Measurements from ENCODE around the gene GATAD1.

The GATAD1 gene

GRCh38 chr7:92446869-92447344 is 375 bp upstream of the GATAD1 start:
- Histone ChIP-seq H3K79me2 (ENCODE audit: insufficient read depth, low read length) (peaks cover 28% of the 10 kb centered on the region), H3K9me3 (ENCODE audit: insufficient read depth, low read depth, low read length) (no peaks in the 10 kb centered on the region), H3K9me2 (replicated peaks; ENCODE audit: low read depth, low read length) (no peaks in the 10 kb centered on the region), H4K20me1 (ENCODE audit: insufficient read depth, low read length, poor library complexity, severe bottlenecking) (peaks cover 4% of the 10 kb centered on the region), H3K36me3 (ENCODE audit: insufficient read depth, low read length) (no peaks in the 10 kb centered on the region; the same call in 1 of the 2 replicates), H3K27me3 (ENCODE audit: insufficient read depth, low read length, poor library complexity, severe bottlenecking) (no peaks in the 10 kb centered on the region), H3K4me3 (ENCODE audit: low read length, poor library complexity, severe bottlenecking) (peak overlapping the region; percentile 84), H3K9ac (ENCODE audit: low read depth, low read length, poor library complexity, severe bottlenecking) (peak overlapping the region; percentile 94), H3K4me1 (ENCODE audit: insufficient read depth, low read length, poor library complexity, severe bottlenecking) (peaks cover 15% of the 10 kb centered on the region), H3K4me2 (ENCODE audit: low read depth, low read length, poor library complexity, severe bottlenecking) (peak overlapping the region; percentile 40), H3F3A (ENCODE audit: low read depth) (no peaks in the 10 kb centered on the region), H2AFZ (ENCODE audit: low read length) (peak overlapping the region; percentile 99)
- TF ChIP-seq CTCF (conservative IDR thresholded peaks at IDR 0.05; ENCODE audit: low read length) = no peak
- TF ChIP-seq EZH2phosphoT487 (IDR thresholded peaks at IDR 0.05; ENCODE audit: borderline replicate concordance) = no peak

GRCh38 chr7:92448205-92448747 is 994 bp downstream of the GATAD1 start:
- Histone ChIP-seq H3K4me1 (ENCODE audit: insufficient read depth, low read length, poor library complexity, severe bottlenecking) (peaks cover 15% of the 10 kb centered on the region), H3K4me2 (ENCODE audit: low read depth, low read length, poor library complexity, severe bottlenecking) (peak overlapping the region; percentile 84), H3F3A (ENCODE audit: low read depth) (no peaks in the 10 kb centered on the region), H3K79me2 (ENCODE audit: insufficient read depth, low read length) (peaks cover 33% of the 10 kb centered on the region), H2AFZ (ENCODE audit: low read length) (peak overlapping the region; percentile 99), H3K36me3 (ENCODE audit: insufficient read depth, low read length) (peaks cover 4% of the 10 kb centered on the region; the same call in 1 of the 2 replicates), H4K20me1 (ENCODE audit: insufficient read depth, low read length, poor library complexity, severe bottlenecking) (peaks cover 4% of the 10 kb centered on the region), H3K9ac (ENCODE audit: low read depth, low read length, poor library complexity, severe bottlenecking) (peak overlapping the region; percentile 94), H3K9me2 (replicated peaks; ENCODE audit: low read depth, low read length) (no peaks in the 10 kb centered on the region), H3K27me3 (ENCODE audit: insufficient read depth, low read length, poor library complexity, severe bottlenecking) (no peaks in the 10 kb centered on the region), H3K9me3 (ENCODE audit: insufficient read depth, low read depth, low read length) (no peaks in the 10 kb centered on the region), H3K4me3 (ENCODE audit: low read length, poor library complexity, severe bottlenecking) (peak overlapping the region; percentile 84)
- TF ChIP-seq EZH2phosphoT487 (IDR thresholded peaks at IDR 0.05; ENCODE audit: borderline replicate concordance) (no peak), CTCF (conservative IDR thresholded peaks at IDR 0.05; ENCODE audit: low read length) (peak; percentile 70)

GRCh38 chr7:92451645-92452044 is 4.4 kb downstream of the GATAD1 start:
- Histone ChIP-seq H4K20me1 (ENCODE audit: insufficient read depth, low read length, poor library complexity, severe bottlenecking) (peaks cover 4% of the 10 kb centered on the region), H3K9me2 (replicated peaks; ENCODE audit: low read depth, low read length) (no peaks in the 10 kb centered on the region), H3K4me1 (ENCODE audit: insufficient read depth, low read length, poor library complexity, severe bottlenecking) (peaks cover 15% of the 10 kb centered on the region), H3K4me3 (ENCODE audit: low read length, poor library complexity, severe bottlenecking) (no peak overlapping the region), H3K4me2 (ENCODE audit: low read depth, low read length, poor library complexity, severe bottlenecking) (peak overlapping the region; percentile 5), H3K36me3 (ENCODE audit: insufficient read depth, low read length) (peaks cover 24% of the 10 kb centered on the region; the same call in 1 of the 2 replicates), H3K27me3 (ENCODE audit: insufficient read depth, low read length, poor library complexity, severe bottlenecking) (no peaks in the 10 kb centered on the region), H3F3A (ENCODE audit: low read depth) (no peaks in the 10 kb centered on the region), H2AFZ (ENCODE audit: low read length) (no peak overlapping the region), H3K9ac (ENCODE audit: low read depth, low read length, poor library complexity, severe bottlenecking) (no peak overlapping the region), H3K9me3 (ENCODE audit: insufficient read depth, low read depth, low read length) (no peaks in the 10 kb centered on the region), H3K79me2 (ENCODE audit: insufficient read depth, low read length) (peaks cover 33% of the 10 kb centered on the region)
- TF ChIP-seq CTCF (conservative IDR thresholded peaks at IDR 0.05; ENCODE audit: low read length) = no peak
- TF ChIP-seq EZH2phosphoT487 (IDR thresholded peaks at IDR 0.05; ENCODE audit: borderline replicate concordance) = no peak

All from Loucy (cell line).